Measurements from ENCODE around the gene MEGF11.

DNA sequence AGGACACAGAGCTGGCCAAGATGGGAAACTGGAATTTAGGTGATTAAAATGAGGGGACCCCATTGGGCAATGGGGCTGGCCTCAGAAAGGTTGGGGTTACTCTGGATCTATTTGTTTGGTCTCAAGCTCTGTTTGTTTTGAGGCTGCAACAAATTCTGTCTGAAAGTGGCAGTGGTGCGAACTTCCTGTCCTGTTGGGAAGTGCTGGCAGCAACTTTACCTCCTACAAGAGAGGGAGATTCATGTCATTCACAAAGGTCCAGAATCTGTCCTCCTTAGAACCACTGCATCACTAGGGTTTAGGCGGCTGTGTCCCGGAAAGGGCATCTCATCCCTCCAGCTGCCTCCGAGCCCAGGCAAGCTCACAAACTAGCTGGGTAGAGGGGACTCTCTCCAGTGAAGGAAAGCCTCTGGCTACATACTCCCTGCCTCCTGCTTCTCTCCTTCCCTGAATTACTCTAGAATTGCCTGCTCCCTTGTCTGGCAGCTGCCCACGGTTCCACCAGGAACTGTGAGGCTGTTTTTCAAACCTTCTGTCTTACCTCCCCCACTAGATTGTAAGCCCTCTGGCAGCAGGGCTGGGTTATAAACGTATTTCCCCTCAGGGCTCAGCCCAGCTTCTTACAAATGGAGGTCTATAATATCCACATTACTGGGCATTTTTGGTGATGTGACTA, 23.6 kb downstream of the MEGF11 start:
- TF ChIP-seq, protein P1, sequence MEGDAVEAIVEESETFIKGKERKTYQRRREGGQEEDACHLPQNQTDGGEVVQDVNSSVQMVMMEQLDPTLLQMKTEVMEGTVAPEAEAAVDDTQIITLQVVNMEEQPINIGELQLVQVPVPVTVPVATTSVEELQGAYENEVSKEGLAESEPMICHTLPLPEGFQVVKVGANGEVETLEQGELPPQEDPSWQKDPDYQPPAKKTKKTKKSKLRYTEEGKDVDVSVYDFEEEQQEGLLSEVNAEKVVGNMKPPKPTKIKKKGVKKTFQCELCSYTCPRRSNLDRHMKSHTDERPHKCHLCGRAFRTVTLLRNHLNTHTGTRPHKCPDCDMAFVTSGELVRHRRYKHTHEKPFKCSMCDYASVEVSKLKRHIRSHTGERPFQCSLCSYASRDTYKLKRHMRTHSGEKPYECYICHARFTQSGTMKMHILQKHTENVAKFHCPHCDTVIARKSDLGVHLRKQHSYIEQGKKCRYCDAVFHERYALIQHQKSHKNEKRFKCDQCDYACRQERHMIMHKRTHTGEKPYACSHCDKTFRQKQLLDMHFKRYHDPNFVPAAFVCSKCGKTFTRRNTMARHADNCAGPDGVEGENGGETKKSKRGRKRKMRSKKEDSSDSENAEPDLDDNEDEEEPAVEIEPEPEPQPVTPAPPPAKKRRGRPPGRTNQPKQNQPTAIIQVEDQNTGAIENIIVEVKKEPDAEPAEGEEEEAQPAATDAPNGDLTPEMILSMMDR (conservative IDR thresholded peaks at IDR 0.05), result no peak
- TF ChIP-seq EZH2 (IDR thresholded peaks at IDR 0.05; ENCODE audit: low read depth), result no peak
